COR-L47 (cell line): ENCODE measurements around the gene FCN3.

ENCODE experiments used
- DNase-seq: peaks from one replicate; lab custom pipeline; 2025; lab: John Stamatoyannopoulos, UW

FCN3 gene

GRCh38 chr1:27341525-27342252 is 32.9 kb downstream of the FCN3 start, which contains the start of gene SYTL1:
SYTL1 (plus strand) TSS chr1:27342022; CDS start chr1:27345335, 3,313 bp downstream.
- DNase-seq = peak; percentile 79

- no peak for DNase-seq
Measured at GRCh38 chr1:27339213-27339612, 35.4 kb downstream of the FCN3 start.

- no peak for DNase-seq
Measured at GRCh38 chr1:27338751-27339150, 35.9 kb downstream of the FCN3 start.

- DNase-seq = no peak
Measured at GRCh38 chr1:27336756-27337155, 37.9 kb downstream of the FCN3 start.

GRCh38 chr1:27335506-27336422 is 38.9 kb downstream of the FCN3 start:
- DNase-seq = no peak

GRCh38 chr1:27333717-27334279 is 40.8 kb downstream of the FCN3 start:
- no peak for DNase-seq

GRCh38 chr1:27332536-27333281 is 41.9 kb downstream of the FCN3 start:
- DNase-seq = peak; percentile 14

- DNase-seq = no peak
Measured at GRCh38 chr1:27331922-27332321, 42.7 kb downstream of the FCN3 start.

GRCh38 chr1:27331426-27331825 is 43.2 kb downstream of the FCN3 start:
- no peak for DNase-seq

- no peak for DNase-seq
Measured at GRCh38 chr1:27330786-27331185, 43.8 kb downstream of the FCN3 start.

- no peak for DNase-seq
Measured at GRCh38 chr1:27327964-27328363, 46.7 kb downstream of the FCN3 start.

GRCh38 chr1:27325286-27325685 is 49.3 kb downstream of the FCN3 start:
- DNase-seq = no peak

- no peak for DNase-seq
Measured at GRCh38 chr1:27322569-27323240, 51.9 kb downstream of the FCN3 start.

- DNase-seq = peak; percentile 96
Measured at GRCh38 chr1:27321813-27322568, 52.6 kb downstream of the FCN3 start, which contains the start of gene TMEM222. TMEM222 (plus strand) TSS chr1:27322163; CDS start chr1:27322198, 35 bp downstream.
